ENCODE measurements around the gene LZTS3. TPM values are rescaled to one million over a fixed set of nuclear protein-coding genes. Genes with fewer than 3 reads are reported as not detected.

LZTS3 gene
- total and polyA plus RNA-seq, 2 of the 8 experiments (the other 6 are each of a cell fraction or from before 2014, with no cell fraction given), result 31.8 to 33.5 TPM

GRCh38 chr20:3195590-3196237, 22.4 kb upstream of the LZTS3 start (continued):
- TF ChIP-seq CHD7 (IDR thresholded peaks at IDR 0.05; ENCODE audit: insufficient replicate concordance, low read length), result no peak
- TF ChIP-seq SP1 (IDR thresholded peaks at IDR 0.05; ENCODE audit: low read depth, low read length), result no peak
- no peak for TF ChIP-seq POLR2AphosphoS5 (IDR thresholded peaks at IDR 0.05; ENCODE audit: low read depth, low read length)
- TF ChIP-seq JUND (IDR thresholded peaks at IDR 0.05; ENCODE audit: low read length), result no peak
- TF ChIP-seq EZH2 (IDR thresholded peaks at IDR 0.05; ENCODE audit: low read depth, low read length, severe bottlenecking), result no peak
- TF ChIP-seq ZNF274 (IDR thresholded peaks at IDR 0.05; ENCODE audit: borderline replicate concordance, extremely low read depth, low read length), result no peak
- no peak for TF ChIP-seq TCF12 (IDR thresholded peaks at IDR 0.05; ENCODE audit: low read depth, low read length)
- TF ChIP-seq KDM1A (IDR thresholded peaks at IDR 0.05; ENCODE audit: borderline replicate concordance, low read length), result no peak
- no peak for TF ChIP-seq E2F6 (IDR thresholded peaks at IDR 0.05)
- TF ChIP-seq NANOG (IDR thresholded peaks at IDR 0.05; ENCODE audit: insufficient read depth, low read depth, low read length, poor library complexity, severe bottlenecking), result no peak
- no peak for TF ChIP-seq BACH1 (IDR thresholded peaks at IDR 0.05; ENCODE audit: low read length)

Data from H1 (cell line).